Keratinocyte (primary cell): ENCODE results near the gene CXCL16. TPM values are rescaled to one million over a fixed set of nuclear protein-coding genes. Genes with fewer than 3 reads are reported as not detected.

Source experiments
- DNase-seq: peaks from one replicate; pipeline ENCODE4 v3.0.0-alpha.2; 2011; ENCODE audit warnings: low read depth, missing footprints, low spot score
- FAIRE-seq: peaks from 2 replicates; lab custom pipeline; 2011; peaks lifted over from hg19 to GRCh38; lab: Jason Lieb, UNC
- H2AFZ ChIP-seq: 2 replicates; pipeline ENCODE4 v1.6.0; 2012; ENCODE audit warnings: low read length, control low read depth, inconsistent platforms; ENCODE audit not compliant: control insufficient read depth
- H3K27ac ChIP-seq: 2 replicates; pipeline ENCODE4 v1.5.1; 2011; ENCODE audit warnings: low read length; ENCODE audit not compliant: control insufficient read depth, insufficient read depth
- H3K27me3 ChIP-seq: 3 replicates; pipeline ENCODE4 v1.6.0; 2011; ENCODE audit warnings: low read length; ENCODE audit not compliant: control insufficient read depth, insufficient read depth; ENCODE audit errors: extremely low read depth
- H3K36me3 ChIP-seq, 2 experiments: 2 replicates in 1 of 2; 3 replicates in 1 of 2; pipeline ENCODE4 v1.5.1; 2011; ENCODE audit warnings: low read length in 2 of 2, mild to moderate bottlenecking in 1 of 2; ENCODE audit not compliant: control insufficient read depth in 2 of 2, insufficient read depth in 2 of 2; ENCODE audit errors: extremely low read depth in 1 of 2
- H3K4me1 ChIP-seq: 3 replicates; pipeline ENCODE4 v1.5.1; 2011; ENCODE audit warnings: low read length; ENCODE audit not compliant: control insufficient read depth, insufficient read depth; ENCODE audit errors: extremely low read depth
- H3K4me2 ChIP-seq: 3 replicates; pipeline ENCODE4 v1.6.0; 2011; ENCODE audit warnings: low read depth, low read length; ENCODE audit not compliant: control insufficient read depth, insufficient read depth; ENCODE audit errors: extremely low read depth
- H3K4me3 ChIP-seq, 3 experiments: fragments of 200-600 bp in 1 of 3; sonication (generic) in 1 of 3; 2 replicates in 2 of 3; 3 replicates in 1 of 3; pipeline ENCODE4 v1.5.1; 2011 to 2016; ENCODE audit warnings: low read length in 3 of 3, mild to moderate bottlenecking in 3 of 3, control low read depth in 2 of 3, inconsistent platforms in 1 of 3, low read depth in 1 of 3, mixed read lengths in 1 of 3, mixed run types in 1 of 3, moderate library complexity in 1 of 3; ENCODE audit not compliant: control insufficient read depth in 2 of 3, insufficient read depth in 2 of 3; ENCODE audit errors: extremely low read depth in 1 of 3
- H3K79me2 ChIP-seq: 2 replicates; pipeline ENCODE4 v1.6.0; 2012; ENCODE audit warnings: low read length; ENCODE audit not compliant: control insufficient read depth, insufficient read depth
- H3K9ac ChIP-seq: 3 replicates; pipeline ENCODE4 v1.6.0; 2011; ENCODE audit warnings: low read length; ENCODE audit not compliant: control insufficient read depth, insufficient read depth; ENCODE audit errors: extremely low read depth
- H3K9me1 ChIP-seq: 3 replicates; pipeline ENCODE4 v1.6.0; 2011; ENCODE audit warnings: low read length; ENCODE audit not compliant: control insufficient read depth, insufficient read depth; ENCODE audit errors: extremely low read depth
- H3K9me3 ChIP-seq: 2 replicates; pipeline ENCODE4 v1.5.1; 2012; ENCODE audit warnings: low read depth, low read length; ENCODE audit not compliant: control insufficient read depth
- H4K20me1 ChIP-seq: 3 replicates; pipeline ENCODE4 v1.6.0; 2011; ENCODE audit warnings: low read length; ENCODE audit not compliant: control insufficient read depth, insufficient read depth; ENCODE audit errors: extremely low read depth
- CTCF ChIP-seq, 3 experiments: IDR thresholded peaks in 1 of 3; conservative IDR thresholded peaks in 1 of 3; optimal IDR thresholded peaks in 1 of 3; 2 replicates in 2 of 3; 3 replicates in 1 of 3; pipeline versions ENCODE3 to v1.5.1; 2011; ENCODE audit warnings: low read length in 3 of 3, mild to moderate bottlenecking in 3 of 3, moderate library complexity in 2 of 3, control low read depth in 1 of 3, inconsistent platforms in 1 of 3; ENCODE audit not compliant: insufficient read depth in 2 of 3; ENCODE audit errors: extremely low read depth in 1 of 3
- EZH2 ChIP-seq: IDR thresholded peaks from one replicate; pipeline ENCODE4 v1.6.1; 2012; ENCODE audit warnings: inconsistent platforms, mild to moderate bottlenecking, low read length, moderate library complexity
- dilution Hi-C: fragments of 300-500 bp; cut with MboI; formaldehyde crosslinking; loops from one replicate; pipeline ENCODE4 v1.7.0; 2020; ENCODE audit warnings: low sequenced_read_pairs; ENCODE audit not compliant: extremely low pct_ligation_motif_present
- polyA plus RNA-seq, 5 experiments: library from polyadenylated mRNA; depleted of rRNA in 3 of 5; stranded (reverse) in 3 of 5; stranded (forward) in 1 of 5; unstranded in 1 of 5; fragments of >200 nt; gene quantifications; 1 replicate in 1 of 5; 2 replicates in 3 of 5; 3 replicates in 1 of 5; pipeline versions ENCODE4 v1.2.1 to v1.2.3, GENCODE V29; 2011 to 2012; ENCODE audit warnings: missing spikeins in 2 of 5, low read depth in 1 of 5, low replicate concordance in 1 of 5

Gene CXCL16
- polyA plus RNA-seq, 1 donor (not counting 4 experiments of a cell fraction or from before 2014, with no cell fraction given), result 12.8 TPM

DNA sequence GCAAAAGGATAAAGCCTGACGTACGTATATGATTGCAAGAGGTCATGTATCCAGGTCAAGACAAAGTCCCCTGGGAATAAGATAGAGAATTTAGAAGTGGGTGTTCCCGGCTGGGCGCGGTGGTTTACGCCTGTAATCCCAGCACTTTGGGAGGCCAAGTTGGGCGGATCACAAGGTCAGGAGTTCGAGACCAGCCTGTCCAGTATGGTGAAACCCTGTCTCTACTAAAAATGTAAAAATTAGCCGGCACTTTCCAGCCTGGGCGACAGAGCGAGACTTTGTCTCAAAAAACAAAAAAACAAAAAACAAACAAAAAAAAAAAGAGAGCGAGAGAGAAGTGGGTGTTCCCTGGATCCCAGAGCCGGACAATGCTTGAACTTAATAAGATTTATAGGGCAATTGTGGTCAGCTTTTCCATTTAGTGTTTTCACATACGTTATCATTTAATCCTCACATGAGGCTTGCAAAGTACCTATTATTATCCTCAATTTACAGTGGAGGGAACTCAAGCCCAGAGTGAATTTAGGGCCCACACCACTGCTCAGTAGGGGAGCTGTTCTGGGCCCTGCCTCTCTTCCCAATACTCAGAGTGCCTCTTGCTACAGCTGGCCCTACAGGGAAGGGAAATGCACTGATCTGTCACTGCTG lies 48.6 kb upstream of the CXCL16 start:
- H3K36me3 ChIP-seq, result no peaks in the 10 kb centered on the region
- peak overlapping the region; percentile 62 for H2AFZ ChIP-seq
- FAIRE-seq (no peak), DNase-seq (no peak)
- no peaks in the 10 kb centered on the region for H3K9me3 ChIP-seq
- TF ChIP-seq CTCF (optimal IDR thresholded peaks at IDR 0.05 in 1 of 3, IDR thresholded peaks at IDR 0.05 in 1 of 3, conservative IDR thresholded peaks at IDR 0.05 in 1 of 3; ENCODE audit: extremely low read depth in 1 of 3, insufficient read depth in 2 of 3, low read length in 3 of 3) (peak in 1 of 3 experiments; percentile 11), EZH2 (no peak)
- peak overlapping the region; percentile 57 to 82 (median 68) for H3K4me3 ChIP-seq
- dilution Hi-C loops, result no loop called here
- H3K9me1 ChIP-seq, result no peaks in the 10 kb centered on the region
- peaks cover 6% of the 10 kb centered on the region for H3K79me2 ChIP-seq
- peak overlapping the region; percentile 79 for H3K9ac ChIP-seq
- H3K4me2 ChIP-seq, result peak overlapping the region; percentile 90
- H3K27me3 ChIP-seq, result peaks cover 11% of the 10 kb centered on the region
- no peak overlapping the region for H3K27ac ChIP-seq
- H4K20me1 ChIP-seq, result no peaks in the 10 kb centered on the region
- peaks cover 25% of the 10 kb centered on the region for H3K4me1 ChIP-seq

DNA sequence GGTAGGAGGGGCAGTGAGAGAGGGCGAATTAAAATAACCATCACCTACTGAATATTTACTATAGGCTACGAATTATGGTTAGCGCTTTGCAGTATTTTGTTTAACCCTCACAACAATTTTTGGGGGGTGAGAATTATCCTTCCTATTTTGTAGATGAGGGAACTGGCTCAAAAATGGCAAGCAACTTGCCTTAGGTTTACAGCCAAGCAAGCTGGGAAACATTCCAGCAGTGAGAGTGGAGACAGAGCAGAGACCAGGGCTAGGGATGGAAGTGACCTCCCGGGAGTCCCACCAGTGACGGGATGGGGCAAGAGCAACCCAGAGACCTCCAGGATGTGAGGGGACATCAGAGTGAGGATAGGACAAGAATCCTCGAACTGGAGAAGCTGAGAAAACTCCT lies 46.8 kb upstream of the CXCL16 start:
- no peak overlapping the region for H2AFZ ChIP-seq
- dilution Hi-C loops, result no loop called here
- H3K4me3 ChIP-seq, result no peak overlapping the region
- TF ChIP-seq CTCF (optimal IDR thresholded peaks at IDR 0.05 in 1 of 3, IDR thresholded peaks at IDR 0.05 in 1 of 3, conservative IDR thresholded peaks at IDR 0.05 in 1 of 3; ENCODE audit: extremely low read depth in 1 of 3, insufficient read depth in 2 of 3, low read length in 3 of 3), result no peak
- TF ChIP-seq EZH2, result no peak
- no peak overlapping the region for H3K9ac ChIP-seq
- H3K36me3 ChIP-seq, result no peaks in the 10 kb centered on the region
- peaks cover 6% of the 10 kb centered on the region for H3K79me2 ChIP-seq
- FAIRE-seq (no peak), DNase-seq (no peak)
- H3K4me2 ChIP-seq, result peak overlapping the region; percentile 68
- H3K27me3 ChIP-seq, result peaks cover 21% of the 10 kb centered on the region
- no peak overlapping the region for H3K27ac ChIP-seq
- H3K9me3 ChIP-seq, result no peaks in the 10 kb centered on the region
- no peaks in the 10 kb centered on the region for H4K20me1 ChIP-seq
- H3K4me1 ChIP-seq, result peaks cover 25% of the 10 kb centered on the region
- no peaks in the 10 kb centered on the region for H3K9me1 ChIP-seq
